ENCODE measurements around the gene KCNJ2.

- no peak for TF ChIP-seq POLR2AphosphoS5 (IDR thresholded peaks at IDR 0.05; ENCODE audit: borderline replicate concordance, low read depth, low read length)
- TF ChIP-seq EZH2 (IDR thresholded peaks at IDR 0.05) = no peak
Observed at GRCh38 chr17:70128727-70129238, 40.5 kb upstream of the KCNJ2 start.
